ENCODE results near the gene DNAH5. TPM values are rescaled to one million over a fixed set of nuclear protein-coding genes. Genes with fewer than 3 reads are reported as not detected.
"Not testable (repeated sequence)": the region's sequence is repeated elsewhere in the genome, so short reads cannot be mapped to it uniquely, and the experiment has no call there.

The DNAH5 gene
- total and polyA plus RNA-seq, 8 donors: 0.50 to 12.5 (median 1.1) TPM; not detected in 1

DNA sequence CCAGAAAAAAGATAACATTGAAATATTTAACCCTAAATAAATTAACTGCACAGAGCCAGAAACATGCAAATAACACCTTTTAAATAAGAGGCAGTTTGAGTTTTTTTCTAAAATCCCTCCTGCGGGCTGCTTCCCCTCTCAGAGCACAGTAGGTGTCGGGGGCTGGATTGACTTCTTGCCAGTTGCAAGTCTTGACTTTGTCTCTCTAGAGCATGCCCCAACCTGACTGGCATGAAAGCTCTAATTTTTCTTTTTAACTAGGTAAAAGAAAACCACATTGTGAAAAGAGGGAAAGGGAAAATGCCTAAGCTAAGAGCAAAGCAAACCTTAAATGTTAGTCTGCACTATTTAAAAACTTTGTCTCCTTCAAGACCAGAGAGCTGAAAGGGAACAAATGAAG is 46.4 kb upstream of the DNAH5 start:
- H3K27ac ChIP-seq: no peak overlapping the region
- H3K4me1 ChIP-seq: peaks cover 0 to 7% (median 2%) of the 10 kb centered on the region in 4 donors
- H3K4me3 ChIP-seq: no peak overlapping the region
- 69 to 84% (median 76%) methylated on average over 2 of the region's 2 CpGs for WGBS, 5 donors
- no peaks in the 10 kb centered on the region for H3K9me3 ChIP-seq
- peaks cover 0 to 16% (median 0%) of the 10 kb centered on the region in 3 donors for H3K27me3 ChIP-seq
- TF ChIP-seq EP300 (IDR thresholded peaks at IDR 0.05): no peak
- no peak for TF ChIP-seq POLR2A (IDR thresholded peaks at IDR 0.05)
- TF ChIP-seq CTCF (IDR thresholded peaks at IDR 0.05): no peak
- TF ChIP-seq POLR2AphosphoS5 (IDR thresholded peaks at IDR 0.05): no peak
- intact Hi-C loops (cut with DNase I; ENCODE audit: low total_unique reads): no loop called here
- H3K36me3 ChIP-seq: no peaks in the 10 kb centered on the region
- DNase-seq: no peak

DNA sequence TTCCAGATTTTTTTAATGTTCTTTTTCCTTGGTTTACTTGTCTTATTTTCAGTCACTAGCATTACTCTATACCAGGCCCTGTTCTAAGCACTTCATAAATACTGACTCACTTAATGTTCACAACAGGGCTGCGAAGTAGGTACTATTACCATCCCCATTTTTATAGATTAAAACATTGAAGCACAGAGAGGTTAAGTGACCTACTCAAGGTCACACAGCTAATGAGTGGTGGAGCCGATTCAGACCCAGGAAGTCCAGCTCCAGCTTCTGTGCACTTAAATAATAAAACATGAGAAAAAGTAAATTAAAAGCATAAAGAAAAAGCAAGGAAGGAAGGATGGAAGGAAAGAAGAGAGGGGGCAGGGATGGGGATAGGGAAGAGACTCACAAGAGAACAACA is 45.3 kb upstream of the DNAH5 start:
- Histone ChIP-seq H3K4me1 (peaks cover 0 to 7% (median 2%) of the 10 kb centered on the region in 4 donors), H3K36me3 (no peaks in the 10 kb centered on the region), H3K27me3 (peaks cover 0 to 17% (median 0%) of the 10 kb centered on the region in 3 donors), H3K27ac (no peak overlapping the region), H3K4me3 (no peak overlapping the region), H3K9me3 (no peaks in the 10 kb centered on the region)
- no peak for TF ChIP-seq POLR2A (IDR thresholded peaks at IDR 0.05)
- no peak for TF ChIP-seq CTCF (IDR thresholded peaks at IDR 0.05)
- no peak for TF ChIP-seq POLR2AphosphoS5 (IDR thresholded peaks at IDR 0.05)
- no peak for TF ChIP-seq EP300 (IDR thresholded peaks at IDR 0.05)
- 81 to 89% (median 88%) methylated on average over 2 of the region's 2 CpGs for WGBS, 5 donors
- DNase-seq: no peak
- intact Hi-C loops (cut with DNase I; ENCODE audit: low total_unique reads): loop anchor here (10.0 kb wide), 3 partner anchors 115 to 365 kb away; no protein-coding TSS in a partner anchor

GRCh38 chr5:13987843-13988464 is 43.5 kb upstream of the DNAH5 start:
- no peaks in the 10 kb centered on the region for H3K9me3 ChIP-seq
- peaks cover 0 to 17% (median 0%) of the 10 kb centered on the region in 3 donors for H3K27me3 ChIP-seq
- H3K36me3 ChIP-seq: no peaks in the 10 kb centered on the region
- TF ChIP-seq EP300 (IDR thresholded peaks at IDR 0.05) (no peak), POLR2A (IDR thresholded peaks at IDR 0.05) (no peak), POLR2AphosphoS5 (IDR thresholded peaks at IDR 0.05) (no peak), CTCF (IDR thresholded peaks at IDR 0.05) (peak in 5 of 7 experiments; percentile 63 to 88 (median 82))
- intact Hi-C loops (cut with DNase I; ENCODE audit: low total_unique reads): loop anchor here (10.0 kb wide), 3 partner anchors 117 to 367 kb away; no protein-coding TSS in a partner anchor
- H3K4me1 ChIP-seq: peaks cover 0 to 7% (median 2%) of the 10 kb centered on the region in 4 donors
- 14 to 19% (median 18%) methylated on average over 7 of the region's 7 CpGs for WGBS, 5 donors
- H3K4me3 ChIP-seq: no peak overlapping the region
- peak; percentile 45 to 77 for DNase-seq
- H3K27ac ChIP-seq: no peak overlapping the region

DNA sequence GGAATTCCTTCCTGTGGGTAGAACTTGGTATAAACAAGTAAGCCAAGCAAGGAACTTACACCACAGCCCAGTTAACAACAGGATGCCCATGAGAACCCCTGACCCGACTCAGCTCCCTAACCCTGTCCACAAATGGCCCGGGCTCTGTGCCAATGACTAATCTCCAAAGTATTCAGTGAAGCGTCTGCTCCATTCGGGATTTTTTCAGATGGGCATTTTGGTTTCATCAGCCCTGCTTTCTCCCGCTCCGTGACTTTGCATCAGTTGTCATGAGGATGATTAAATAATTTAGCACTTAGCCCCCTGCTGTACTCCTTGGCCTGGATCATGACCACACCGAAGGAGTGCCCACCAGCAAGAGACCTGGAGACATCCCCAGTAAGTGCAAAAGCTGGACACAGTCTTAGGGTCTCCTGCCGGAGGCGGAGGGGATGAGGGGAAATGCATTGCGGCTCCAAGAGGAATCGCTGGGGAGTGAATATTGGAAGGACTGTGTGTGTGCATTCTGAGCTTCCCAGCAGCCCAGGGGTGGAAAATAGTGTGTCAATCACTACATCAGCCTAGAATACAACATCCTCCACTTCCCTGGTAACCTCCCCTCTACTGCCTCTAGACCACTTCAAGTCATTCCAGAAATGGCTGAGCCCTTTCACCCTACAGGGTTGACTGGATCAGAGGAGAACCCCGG is 41.4 kb upstream of the DNAH5 start:
- Histone ChIP-seq H3K27me3 (peaks cover 0 to 17% (median 0%) of the 10 kb centered on the region in 3 donors), H3K9me3 (no peaks in the 10 kb centered on the region), H3K36me3 (no peaks in the 10 kb centered on the region), H3K27ac (no peak overlapping the region), H3K4me1 (peaks cover 0 to 7% (median 2%) of the 10 kb centered on the region in 4 donors), H3K4me3 (no peak overlapping the region)
- DNase-seq: no peak
- 53 to 63% (median 61%) methylated on average over 12 of the region's 12 CpGs for WGBS, 5 donors
- intact Hi-C loops (cut with DNase I; ENCODE audit: low total_unique reads): loop anchor here (10.0 kb wide), 3 partner anchors 119 to 369 kb away; no protein-coding TSS in a partner anchor
- TF ChIP-seq CTCF (IDR thresholded peaks at IDR 0.05) (no peak), EP300 (IDR thresholded peaks at IDR 0.05) (no peak), POLR2AphosphoS5 (IDR thresholded peaks at IDR 0.05) (no peak), POLR2A (IDR thresholded peaks at IDR 0.05) (no peak)

DNA sequence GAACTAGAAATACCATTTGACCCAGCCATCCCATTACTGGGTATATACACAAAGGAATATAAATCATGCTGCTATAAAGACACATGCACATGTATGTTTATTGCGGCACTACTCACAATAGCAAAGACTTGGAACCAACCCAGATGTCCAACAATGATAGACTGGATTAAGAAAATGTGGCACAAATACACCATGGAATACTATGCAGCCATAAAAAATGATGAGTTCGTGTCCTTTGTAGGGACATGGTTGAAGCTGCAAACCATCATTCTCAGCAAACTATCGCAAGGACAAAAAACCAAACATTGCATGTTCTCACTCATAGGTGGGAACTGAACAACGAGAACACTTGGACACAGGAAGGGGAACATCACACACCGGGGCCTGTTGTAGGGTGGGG is 40.4 kb upstream of the DNAH5 start:
- not testable (repeated sequence) for H3K4me3 ChIP-seq, H3K36me3 ChIP-seq, H3K9me3 ChIP-seq, H3K27ac ChIP-seq, DNase-seq, H3K4me1 ChIP-seq
- peaks cover 0 to 24% (median 0%) of the 10 kb centered on the region in 3 donors for H3K27me3 ChIP-seq
- 86 to 93% (median 92%) methylated on average over 5 of the region's 5 CpGs for WGBS, 5 donors
- intact Hi-C loops (cut with DNase I; ENCODE audit: low total_unique reads): loop anchor here (10.0 kb wide), 3 partner anchors 120 to 370 kb away; no protein-coding TSS in a partner anchor

Data from stomach (tissue), 9 donors.